ENCODE data around the gene NSA2.

GRCh38 chr5:74822288-74822687 is 55.2 kb downstream of the NSA2 start:
- no peak for TF ChIP-seq CTCF (IDR thresholded peaks at IDR 0.05)
- TF ChIP-seq EZH2 (IDR thresholded peaks at IDR 0.05): no peak
- no peak for TF ChIP-seq EZH2phosphoT487 (IDR thresholded peaks at IDR 0.05)

All from neural progenitor cell (in vitro differentiated cells).